Measurements from ENCODE around the gene MCU.

DNA sequence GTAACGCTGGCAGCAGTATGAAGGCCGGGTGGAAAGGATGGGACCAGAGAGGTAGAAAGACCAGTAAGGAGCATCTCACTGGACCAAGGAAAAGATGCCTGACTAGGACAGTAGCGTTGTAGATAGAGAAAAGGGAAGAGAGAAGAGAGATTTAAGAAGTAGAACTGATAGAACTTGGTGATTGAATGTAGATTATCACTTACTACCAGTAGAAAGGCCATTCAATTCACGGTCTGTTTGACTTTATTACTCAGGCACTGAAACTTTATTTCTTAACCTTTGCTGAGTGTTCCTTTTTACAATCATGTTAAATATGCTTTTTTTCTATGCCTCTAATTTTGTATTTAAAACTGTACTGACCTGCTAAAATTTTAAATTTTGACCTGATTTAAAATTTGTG is 12.2 kb downstream of the MCU start:
- TF ChIP-seq, protein P1, sequence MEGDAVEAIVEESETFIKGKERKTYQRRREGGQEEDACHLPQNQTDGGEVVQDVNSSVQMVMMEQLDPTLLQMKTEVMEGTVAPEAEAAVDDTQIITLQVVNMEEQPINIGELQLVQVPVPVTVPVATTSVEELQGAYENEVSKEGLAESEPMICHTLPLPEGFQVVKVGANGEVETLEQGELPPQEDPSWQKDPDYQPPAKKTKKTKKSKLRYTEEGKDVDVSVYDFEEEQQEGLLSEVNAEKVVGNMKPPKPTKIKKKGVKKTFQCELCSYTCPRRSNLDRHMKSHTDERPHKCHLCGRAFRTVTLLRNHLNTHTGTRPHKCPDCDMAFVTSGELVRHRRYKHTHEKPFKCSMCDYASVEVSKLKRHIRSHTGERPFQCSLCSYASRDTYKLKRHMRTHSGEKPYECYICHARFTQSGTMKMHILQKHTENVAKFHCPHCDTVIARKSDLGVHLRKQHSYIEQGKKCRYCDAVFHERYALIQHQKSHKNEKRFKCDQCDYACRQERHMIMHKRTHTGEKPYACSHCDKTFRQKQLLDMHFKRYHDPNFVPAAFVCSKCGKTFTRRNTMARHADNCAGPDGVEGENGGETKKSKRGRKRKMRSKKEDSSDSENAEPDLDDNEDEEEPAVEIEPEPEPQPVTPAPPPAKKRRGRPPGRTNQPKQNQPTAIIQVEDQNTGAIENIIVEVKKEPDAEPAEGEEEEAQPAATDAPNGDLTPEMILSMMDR (IDR thresholded peaks at IDR 0.05), result no peak
- no peak for TF ChIP-seq POLR2A (IDR thresholded peaks at IDR 0.05)
